ENCODE results near the gene RHOH.

RHOH gene

GRCh38 chr4:40233227-40233626 lies 36.4 kb downstream of the RHOH start:
- H3K4me3 ChIP-seq (ENCODE audit: low read depth, low read length), result no peak overlapping the region
- no peak for TF ChIP-seq CTCF (IDR thresholded peaks at IDR 0.05; ENCODE audit: low read depth, low read length, missing control alignments)
- DNase-seq (ENCODE audit: low read depth), result no peak
- in situ Hi-C loops (cut with HindIII; ENCODE audit: low sequenced_read_pairs), result no loop called here

DNA sequence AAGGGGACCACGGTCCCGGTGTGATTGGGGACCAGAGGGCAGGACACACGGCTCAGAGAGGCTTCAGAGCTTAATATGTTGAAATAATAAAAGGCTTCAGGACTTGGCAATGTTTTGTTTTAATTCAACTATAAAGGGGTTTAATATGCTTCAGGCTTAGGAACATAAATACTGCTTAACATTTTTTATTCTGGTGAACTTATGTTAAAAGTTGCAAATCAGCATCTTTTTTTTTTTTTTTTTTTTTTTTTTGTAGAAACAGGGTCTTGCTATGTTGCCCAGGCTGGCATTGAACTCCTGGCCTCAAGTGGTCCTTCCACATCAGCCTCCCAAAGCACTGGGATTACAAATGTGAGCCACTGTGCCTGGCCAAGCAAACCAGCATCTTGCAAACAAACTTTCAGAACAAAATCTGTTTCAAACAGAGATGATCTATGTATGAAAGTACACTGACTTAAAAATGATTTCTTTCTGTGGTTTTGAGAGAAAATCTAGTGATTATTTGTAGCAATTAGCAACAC lies 37.7 kb downstream of the RHOH start:
- DNase-seq (ENCODE audit: low read depth), result no peak
- in situ Hi-C loops (cut with HindIII; ENCODE audit: low sequenced_read_pairs), result no loop called here
- no peak overlapping the region for H3K4me3 ChIP-seq (ENCODE audit: low read depth, low read length)
- TF ChIP-seq CTCF (IDR thresholded peaks at IDR 0.05; ENCODE audit: low read depth, low read length, missing control alignments), result no peak

DNA sequence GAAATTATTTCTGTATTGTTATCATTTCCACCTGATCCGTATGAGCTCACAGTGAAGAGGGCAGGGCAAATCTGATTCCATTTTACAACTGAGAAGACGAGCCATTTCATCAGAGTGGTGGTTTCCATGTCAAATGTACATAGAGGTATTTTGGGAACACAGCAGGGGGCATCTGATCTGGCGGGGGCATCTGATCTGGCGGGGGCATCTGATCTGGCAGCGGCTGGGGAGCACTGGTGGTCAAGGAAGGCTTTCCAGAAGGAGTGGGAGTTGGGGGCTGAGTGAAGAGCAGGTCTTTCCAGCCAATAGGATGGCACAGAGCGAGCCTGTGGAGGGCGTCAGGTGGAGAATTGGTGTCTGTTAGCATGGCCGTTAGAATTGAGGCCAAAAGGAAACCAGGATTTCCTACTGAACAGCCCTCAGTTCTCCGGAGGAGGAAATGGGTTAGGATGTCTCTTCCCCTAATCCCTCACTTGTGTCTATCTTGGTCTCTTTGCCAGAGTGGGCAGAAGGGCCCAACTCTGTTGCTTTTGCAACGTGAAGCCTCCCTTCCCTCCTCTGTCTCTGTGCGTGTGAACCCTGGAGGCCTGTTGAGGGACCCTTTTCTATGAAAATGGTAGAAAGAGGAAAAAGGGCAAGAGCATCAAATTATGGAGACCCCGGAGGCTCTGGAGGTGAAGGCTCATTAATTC lies 41.3 kb downstream of the RHOH start:
- DNase-seq (ENCODE audit: low read depth), result no peak
- H3K4me3 ChIP-seq (ENCODE audit: low read depth, low read length), result no peak overlapping the region
- in situ Hi-C loops (cut with HindIII; ENCODE audit: low sequenced_read_pairs), result no loop called here
- TF ChIP-seq CTCF (IDR thresholded peaks at IDR 0.05; ENCODE audit: low read depth, low read length, missing control alignments), result no peak

GRCh38 chr4:40238700-40239548 lies 42.1 kb downstream of the RHOH start:
- no peak overlapping the region for H3K4me3 ChIP-seq (ENCODE audit: low read depth, low read length)
- in situ Hi-C loops (cut with HindIII; ENCODE audit: low sequenced_read_pairs), result no loop called here
- no peak for DNase-seq (ENCODE audit: low read depth)
- no peak for TF ChIP-seq CTCF (IDR thresholded peaks at IDR 0.05; ENCODE audit: low read depth, low read length, missing control alignments)

DNA sequence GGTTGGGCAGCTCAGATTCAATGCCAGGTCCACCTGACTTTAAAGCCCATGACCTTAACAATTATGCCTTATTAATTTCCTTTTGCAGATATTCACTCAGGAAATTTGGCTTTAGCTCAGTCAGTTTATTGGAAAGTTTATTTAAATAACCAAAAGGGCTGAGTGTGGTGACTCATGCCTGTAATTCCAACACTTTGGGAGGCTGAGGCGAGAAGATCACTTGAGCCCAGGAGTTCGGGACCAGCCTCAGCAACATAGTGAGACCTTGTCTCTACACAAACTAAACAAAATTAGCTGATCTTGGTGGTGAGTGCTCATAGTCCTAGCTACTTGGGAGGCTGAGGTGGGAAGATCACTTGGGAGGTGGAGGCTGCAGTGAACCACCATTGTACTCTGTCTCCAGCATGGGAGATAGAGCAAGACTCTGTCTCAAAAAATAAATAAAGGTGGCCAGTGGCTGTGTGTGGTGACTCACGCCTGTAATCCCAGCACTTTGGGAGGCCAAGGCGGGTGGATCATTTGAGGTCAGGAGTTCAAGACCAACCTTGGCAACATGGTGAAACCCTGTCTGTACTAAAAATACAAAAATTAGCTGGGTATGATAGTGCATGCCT lies 43.3 kb downstream of the RHOH start:
- DNase-seq (ENCODE audit: low read depth), result no peak
- no peak for TF ChIP-seq CTCF (IDR thresholded peaks at IDR 0.05; ENCODE audit: low read depth, low read length, missing control alignments)
- H3K4me3 ChIP-seq (ENCODE audit: low read depth, low read length), result no peak overlapping the region
- in situ Hi-C loops (cut with HindIII; ENCODE audit: low sequenced_read_pairs), result no loop called here

- H3K4me3 ChIP-seq (ENCODE audit: low read depth, low read length), result no peak overlapping the region
- DNase-seq (ENCODE audit: low read depth), result no peak
- in situ Hi-C loops (cut with HindIII; ENCODE audit: low sequenced_read_pairs), result no loop called here
- TF ChIP-seq CTCF (IDR thresholded peaks at IDR 0.05; ENCODE audit: low read depth, low read length, missing control alignments), result no peak
These were observed 44.2 kb downstream of the RHOH start for GRCh38 chr4:40241026-40241425.
